GM23248 (cell line): ENCODE measurements around the gene THG1L.

Source experiments
- EZH2 ChIP-seq: fragments of 200-600 bp; sonication (generic); IDR thresholded peaks from 2 replicates; pipeline ENCODE4 v1.6.1; 2018; ENCODE audit warnings: antibody characterized with exemption, mild to moderate bottlenecking; ENCODE audit not compliant: insufficient read depth, poor library complexity, severe bottlenecking
- EZH2phosphoT487 ChIP-seq: fragments of 200-600 bp; sonication (generic); IDR thresholded peaks from 2 replicates; pipeline ENCODE4 v1.6.1; 2018; ENCODE audit warnings: antibody characterized with exemption, moderate library complexity, mild to moderate bottlenecking, low read depth; ENCODE audit not compliant: insufficient read depth

- no peak for TF ChIP-seq EZH2
- TF ChIP-seq EZH2phosphoT487: no peak
These were observed 10.1 kb upstream of the THG1L start for GRCh38 chr5:157721159-157721558.
